GM12892 (cell line): Measurements from ENCODE around the gene CPPED1.

ENCODE experiments used
- DNase-seq: peaks from one replicate; pipeline ENCODE4 v3.0.0; 2011; ENCODE audit not compliant: insufficient read length
- FAIRE-seq: peaks from 2 replicates; lab custom pipeline; 2011; peaks lifted over from hg19 to GRCh38; lab: Jason Lieb, UNC
- POLR2A ChIP-seq: IDR thresholded peaks from 2 replicates; pipeline ENCODE4 v1.6.1; 2011; ENCODE audit warnings: low read depth, low read length, control low read depth
- POLR2AphosphoS5 ChIP-seq: IDR thresholded peaks from 2 replicates; pipeline ENCODE4 v1.6.1; 2011; ENCODE audit warnings: low read depth, low read length, control low read depth
- TAF1 ChIP-seq: IDR thresholded peaks from 2 replicates; pipeline ENCODE4 v1.6.1; 2011; ENCODE audit warnings: low read depth, mild to moderate bottlenecking, control low read depth, low read length, borderline replicate concordance

Gene CPPED1

GRCh38 chr16:12617401-12617819 lies 186.3 kb downstream of the CPPED1 start:
- FAIRE-seq (no peak), DNase-seq (no peak)
- TF ChIP-seq POLR2AphosphoS5 (no peak), TAF1 (no peak), POLR2A (no peak)

- DNase-seq = no peak
- TF ChIP-seq TAF1 (no peak), POLR2A (no peak), POLR2AphosphoS5 (no peak)
- FAIRE-seq = no peak
These were observed 188.9 kb downstream of the CPPED1 start for GRCh38 chr16:12614662-12615278.

- no peak for DNase-seq
- TF ChIP-seq TAF1 (no peak), POLR2AphosphoS5 (no peak), POLR2A (no peak)
- FAIRE-seq = no peak
These were observed 189.6 kb downstream of the CPPED1 start for GRCh38 chr16:12613992-12614661.

GRCh38 chr16:12613131-12613991 lies 190.3 kb downstream of the CPPED1 start:
- no peak for FAIRE-seq
- TF ChIP-seq POLR2A = no peak
- DNase-seq = no peak

GRCh38 chr16:12612598-12613101 lies 191.0 kb downstream of the CPPED1 start:
- TF ChIP-seq POLR2A (no peak), TAF1 (no peak), POLR2AphosphoS5 (no peak)
- no peak for FAIRE-seq

GRCh38 chr16:12611916-12612597 lies 191.6 kb downstream of the CPPED1 start:
- no peak for DNase-seq
- no peak for FAIRE-seq
- TF ChIP-seq POLR2A (no peak), POLR2AphosphoS5 (no peak), TAF1 (no peak)

More at GRCh38 chr16:12612598-12613101, 191.0 kb downstream of the CPPED1 start:
- no peak for DNase-seq

GRCh38 chr16:12611006-12611477 lies 192.6 kb downstream of the CPPED1 start:
- no peak for FAIRE-seq

GRCh38 chr16:12609937-12610699 lies 193.6 kb downstream of the CPPED1 start:
- FAIRE-seq (no peak), DNase-seq (no peak)
- no peak for TF ChIP-seq POLR2AphosphoS5
- no peak for TF ChIP-seq POLR2A
- no peak for TF ChIP-seq TAF1

More at GRCh38 chr16:12611006-12611477, 192.6 kb downstream of the CPPED1 start:
- DNase-seq = no peak
- no peak for TF ChIP-seq POLR2A
- no peak for TF ChIP-seq POLR2AphosphoS5
- no peak for TF ChIP-seq TAF1
